Caco-2 (cell line): ENCODE measurements around the gene VWA3A. TPM values are rescaled to one million over a fixed set of nuclear protein-coding genes. Genes with fewer than 3 reads are reported as not detected.

ENCODE experiments used
- BruUV-seq: library from RNA; stranded (reverse); fragments of 400-500 nt; replicated peaks from 2 replicates; lab custom pipeline; 2021; lab: Mats Ljungman, UMichigan
- CTCF ChIA-PET: fragments of 300-600 bp; sonication (Branson Sonifier 250); formaldehyde crosslinking; loops from one replicate; lab custom pipeline; 2022; ENCODE audit warnings: antibody characterized with exemption; lab: Charles Lee
- POLR2A ChIA-PET: fragments of 300-600 bp; sonication (Branson Sonifier 250); formaldehyde crosslinking; loops from one replicate; lab custom pipeline; 2022; ENCODE audit warnings: antibody characterized with exemption; lab: Charles Lee
- DNase-seq, 2 experiments: peaks; one replicate each; pipeline versions ENCODE4 v3.0.0 to v3.0.0-alpha.2; 2020 to 2022
- H3K27me3 ChIP-seq: replicated peaks from 2 replicates; pipeline ENCODE4 v1.6.0; 2011; ENCODE audit warnings: low read length; ENCODE audit not compliant: control insufficient read depth, insufficient read depth
- H3K36me3 ChIP-seq: 2 replicates; pipeline ENCODE4 v1.5.1; 2011; ENCODE audit warnings: low read length; ENCODE audit not compliant: control insufficient read depth, insufficient read depth
- H3K4me1 ChIP-seq: fragments of 250-450 bp; sonication (Bioruptor Pico); 2 replicates; pipeline ENCODE4 v1.5.1; 2020; ENCODE audit warnings: mild to moderate bottlenecking
- H3K4me3 ChIP-seq: 2 replicates; pipeline ENCODE4 v1.5.1; 2011; ENCODE audit warnings: low read depth, mild to moderate bottlenecking, control low read depth, low read length
- H3K9me3 ChIP-seq: fragments of 250-450 bp; sonication (Bioruptor Pico); 2 replicates; pipeline ENCODE4 v1.5.1; 2020; ENCODE audit warnings: mild to moderate bottlenecking, moderate library complexity
- H3K27ac Mint-ChIP-seq: one replicate; pipeline ENCODE4 v1.8.0; 2022; ENCODE audit warnings: mixed read lengths; ENCODE audit not compliant: unreplicated experiment
- H3K27me3 Mint-ChIP-seq: one replicate; pipeline ENCODE4 v1.8.0; 2022; ENCODE audit warnings: mixed read lengths; ENCODE audit not compliant: insufficient read depth, unreplicated experiment
- H3K36me3 Mint-ChIP-seq: one replicate; pipeline ENCODE4 v1.8.0; 2022; ENCODE audit warnings: mild to moderate bottlenecking, mixed read lengths; ENCODE audit not compliant: insufficient read depth, unreplicated experiment
- H3K4me1 Mint-ChIP-seq: one replicate; pipeline ENCODE4 v1.8.0; 2022; ENCODE audit warnings: low read depth, mixed read lengths; ENCODE audit not compliant: unreplicated experiment
- H3K4me3 Mint-ChIP-seq: one replicate; pipeline ENCODE4 v1.8.0; 2022; ENCODE audit warnings: mild to moderate bottlenecking, moderate library complexity, mixed read lengths; ENCODE audit not compliant: unreplicated experiment
- H3K9me3 Mint-ChIP-seq: one replicate; pipeline ENCODE4 v1.8.0; 2022; ENCODE audit warnings: mixed read lengths; ENCODE audit not compliant: unreplicated experiment
- intact Hi-C: fragments of 100-400 bp; cut with micrococcal nuclease; formaldehyde crosslinking; loops from one replicate; pipeline ENCODE4 v1.10.0; 2022; ENCODE audit not compliant: unreplicated experiment
- total RNA-seq: library from RNA; stranded (reverse); gene quantifications from 2 replicates; pipeline ENCODE4 v1.2.3, GENCODE V29; 2022
- TF ChIP-seq, protein P1 (sequence below), 2 experiments: fragments of 200-600 bp in 1 of 2; IDR thresholded peaks; 1 replicate in 1 of 2; 2 replicates in 1 of 2; pipeline versions ENCODE4 v1.5.1 to v1.8.0; 2011 to 2022; ENCODE audit warnings: antibody characterized with exemption in 1 of 2, control low read depth in 1 of 2, inconsistent platforms in 1 of 2, low read depth in 1 of 2, low read length in 1 of 2, mild to moderate bottlenecking in 1 of 2, moderate library complexity in 1 of 2; ENCODE audit not compliant: insufficient read depth in 1 of 2, severe bottlenecking in 1 of 2, unreplicated experiment in 1 of 2

The VWA3A gene
- total RNA-seq, 1 experiment from 2014 or later: not detected

DNA sequence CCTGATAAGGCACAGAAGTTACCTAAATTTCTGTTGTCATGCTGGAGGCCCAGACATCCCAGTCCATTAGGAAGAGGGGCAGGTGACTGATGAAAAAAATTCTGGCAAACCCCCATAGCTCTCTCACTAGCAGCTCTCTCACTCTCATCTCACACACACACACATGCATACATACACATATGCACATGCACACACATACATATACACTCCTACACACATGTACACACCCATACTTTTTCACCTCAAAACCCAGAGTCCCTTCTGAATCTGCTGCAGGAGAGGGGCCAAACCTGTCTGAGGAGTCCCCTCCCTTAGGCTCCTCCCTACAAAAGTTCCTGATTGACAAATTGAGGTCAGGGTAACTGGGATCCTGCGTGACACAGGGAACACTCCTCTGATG is 47.4 kb downstream of the VWA3A start:
- H3K27me3 ChIP-seq: no peaks in the 10 kb centered on the region; the same call in 1 of the 2 replicates
- Mint-ChIP-seq H3K27me3 (peaks cover 6% of the 10 kb centered on the region), H3K36me3 (no peaks in the 10 kb centered on the region), H3K4me3 (no peak overlapping the region), H3K27ac (no peak overlapping the region), H3K4me1 (no peaks in the 10 kb centered on the region), H3K9me3 (no peaks in the 10 kb centered on the region)
- H3K9me3 ChIP-seq: no peaks in the 10 kb centered on the region
- H3K4me3 ChIP-seq: no peak overlapping the region
- DNase-seq: no peak
- H3K4me1 ChIP-seq: no peaks in the 10 kb centered on the region
- CTCF ChIA-PET: interaction anchor here (0.6 to 3.4 kb wide), 2 partner anchors 24 to 49 kb away, joined by 3 to 17 read pairs; no protein-coding TSS in a partner anchor
- no TSS peak for BruUV-seq
- intact Hi-C loops: loop anchor here (5.0 kb wide), 1 partner anchor 48 kb away; no protein-coding TSS in a partner anchor
- H3K36me3 ChIP-seq: no peaks in the 10 kb centered on the region
- POLR2A ChIA-PET: no interaction called here
- TF ChIP-seq, protein P1, sequence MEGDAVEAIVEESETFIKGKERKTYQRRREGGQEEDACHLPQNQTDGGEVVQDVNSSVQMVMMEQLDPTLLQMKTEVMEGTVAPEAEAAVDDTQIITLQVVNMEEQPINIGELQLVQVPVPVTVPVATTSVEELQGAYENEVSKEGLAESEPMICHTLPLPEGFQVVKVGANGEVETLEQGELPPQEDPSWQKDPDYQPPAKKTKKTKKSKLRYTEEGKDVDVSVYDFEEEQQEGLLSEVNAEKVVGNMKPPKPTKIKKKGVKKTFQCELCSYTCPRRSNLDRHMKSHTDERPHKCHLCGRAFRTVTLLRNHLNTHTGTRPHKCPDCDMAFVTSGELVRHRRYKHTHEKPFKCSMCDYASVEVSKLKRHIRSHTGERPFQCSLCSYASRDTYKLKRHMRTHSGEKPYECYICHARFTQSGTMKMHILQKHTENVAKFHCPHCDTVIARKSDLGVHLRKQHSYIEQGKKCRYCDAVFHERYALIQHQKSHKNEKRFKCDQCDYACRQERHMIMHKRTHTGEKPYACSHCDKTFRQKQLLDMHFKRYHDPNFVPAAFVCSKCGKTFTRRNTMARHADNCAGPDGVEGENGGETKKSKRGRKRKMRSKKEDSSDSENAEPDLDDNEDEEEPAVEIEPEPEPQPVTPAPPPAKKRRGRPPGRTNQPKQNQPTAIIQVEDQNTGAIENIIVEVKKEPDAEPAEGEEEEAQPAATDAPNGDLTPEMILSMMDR (IDR thresholded peaks at IDR 0.05; ENCODE audit: insufficient read depth in 1 of 2, low read depth in 1 of 2, low read length in 1 of 2, severe bottlenecking in 1 of 2, unreplicated experiment in 1 of 2): no peak

DNA sequence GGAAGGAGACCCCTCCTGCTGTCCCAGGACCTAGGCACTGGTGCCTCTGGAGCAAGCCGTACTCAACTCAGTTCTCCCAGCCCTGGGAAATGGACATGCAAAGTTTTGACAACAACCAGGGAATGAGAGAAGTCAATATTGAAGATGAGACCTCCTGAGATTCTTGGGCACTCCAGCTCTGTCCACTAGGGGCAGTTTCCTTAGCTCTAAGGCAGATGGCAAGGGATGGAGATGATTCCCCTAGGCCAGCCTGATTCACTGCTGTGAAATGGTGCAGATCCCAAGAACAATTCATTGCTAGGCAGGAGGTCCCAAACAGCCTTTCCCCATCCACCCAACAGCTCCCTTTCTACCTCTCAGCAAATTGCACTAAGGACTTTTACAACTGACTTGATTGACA is 49.4 kb downstream of the VWA3A start:
- Histone ChIP-seq H3K4me3 (no peak overlapping the region), H3K4me1 (no peaks in the 10 kb centered on the region), H3K36me3 (no peaks in the 10 kb centered on the region), H3K9me3 (no peaks in the 10 kb centered on the region), H3K27me3 (no peaks in the 10 kb centered on the region; the same call in 1 of the 2 replicates)
- H3K4me1 Mint-ChIP-seq: no peaks in the 10 kb centered on the region
- no peaks in the 10 kb centered on the region for H3K9me3 Mint-ChIP-seq
- H3K27me3 Mint-ChIP-seq: peaks cover 2% of the 10 kb centered on the region
- ChIA-PET CTCF (interaction anchor here (1.4 to 3.4 kb wide), 2 partner anchors 43 to 47 kb away, joined by 8 to 17 read pairs; no protein-coding TSS in a partner anchor), POLR2A (no interaction called here)
- H3K36me3 Mint-ChIP-seq: no peaks in the 10 kb centered on the region
- intact Hi-C loops: loop anchor here (5.0 kb wide), 1 partner anchor 46 kb away; no protein-coding TSS in a partner anchor
- no TSS peak for BruUV-seq
- no peak overlapping the region for H3K27ac Mint-ChIP-seq
- TF ChIP-seq, protein P1 (IDR thresholded peaks at IDR 0.05; ENCODE audit: insufficient read depth in 1 of 2, low read depth in 1 of 2, low read length in 1 of 2, severe bottlenecking in 1 of 2, unreplicated experiment in 1 of 2): peak; percentile 52 to 68
- DNase-seq: peak in 1 of 2 experiments; percentile 6
- no peak overlapping the region for H3K4me3 Mint-ChIP-seq

DNA sequence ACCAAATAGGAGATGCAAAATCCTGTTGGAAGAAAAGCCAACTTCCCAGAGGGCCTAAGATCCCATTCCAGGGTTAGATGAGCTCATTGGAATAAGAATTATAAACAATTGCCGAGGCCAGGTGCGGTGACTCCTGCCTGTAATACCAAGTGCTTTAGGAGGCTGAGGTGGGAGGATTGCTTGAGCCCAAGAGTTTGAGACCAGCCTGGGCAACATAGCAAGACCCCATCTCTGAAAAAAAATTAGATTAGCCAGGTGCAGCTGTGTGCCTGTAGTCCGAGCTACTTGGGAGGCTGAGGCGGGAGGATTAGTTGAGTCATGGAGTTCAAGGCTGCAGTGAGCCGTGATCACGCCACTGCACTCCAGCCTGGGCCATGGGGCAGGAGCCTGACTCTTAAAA is 52.2 kb downstream of the VWA3A start:
- peaks cover 2% of the 10 kb centered on the region for H3K27me3 Mint-ChIP-seq
- no peak overlapping the region for H3K4me3 ChIP-seq
- H3K4me1 ChIP-seq: no peaks in the 10 kb centered on the region
- TF ChIP-seq, protein P1 (IDR thresholded peaks at IDR 0.05; ENCODE audit: insufficient read depth in 1 of 2, low read depth in 1 of 2, low read length in 1 of 2, severe bottlenecking in 1 of 2, unreplicated experiment in 1 of 2): no peak
- no peaks in the 10 kb centered on the region for H3K27me3 ChIP-seq
- intact Hi-C loops: loop anchor here (5.0 kb wide), 1 partner anchor 43 kb away; no protein-coding TSS in a partner anchor
- BruUV-seq: no TSS peak
- POLR2A ChIA-PET: no interaction called here
- DNase-seq: no peak
- H3K9me3 ChIP-seq: no peaks in the 10 kb centered on the region
- no peaks in the 10 kb centered on the region for H3K36me3 Mint-ChIP-seq
- no peaks in the 10 kb centered on the region for H3K9me3 Mint-ChIP-seq
- CTCF ChIA-PET: no interaction called here
- H3K4me1 Mint-ChIP-seq: no peaks in the 10 kb centered on the region
- H3K4me3 Mint-ChIP-seq: no peak overlapping the region
- H3K36me3 ChIP-seq: no peaks in the 10 kb centered on the region
- H3K27ac Mint-ChIP-seq: no peak overlapping the region
